Erythroblast (primary cell): ENCODE data around the gene C3orf70.

Experiments used
- GATA1 ChIP-seq: IDR thresholded peaks from 2 replicates; pipeline ENCODE4 v1.6.1; 2011; ENCODE audit warnings: low read depth, mild to moderate bottlenecking, control low read depth, low read length, moderate library complexity
- POLR2A ChIP-seq: IDR thresholded peaks from 2 replicates; pipeline ENCODE4 v1.6.1; 2011; ENCODE audit warnings: mild to moderate bottlenecking, low read length

- TF ChIP-seq POLR2A = no peak
- no peak for TF ChIP-seq GATA1
These were observed 85.7 kb downstream of the C3orf70 start for GRCh38 chr3:185067173-185067572.
